OCI-LY7 (cell line): ENCODE data around the gene CDH16. TPM values are rescaled to one million over a fixed set of nuclear protein-coding genes. Genes with fewer than 3 reads are reported as not detected.

Experiments used
- BruUV-seq: library from RNA; stranded (reverse); fragments of 400-500 nt; replicated peaks from 2 replicates; lab custom pipeline; 2021; lab: Mats Ljungman, UMichigan
- CTCF ChIA-PET: fragments of 300-600 bp; sonication (Branson Sonifier 250); formaldehyde crosslinking; loops from one replicate; lab custom pipeline; 2022; ENCODE audit warnings: antibody characterized with exemption; ENCODE audit not compliant: unreplicated experiment; lab: Charles Lee
- POLR2A ChIA-PET: fragments of 300-600 bp; sonication (Branson Sonifier 250); formaldehyde crosslinking; loops from one replicate; lab custom pipeline; 2022; ENCODE audit warnings: antibody characterized with exemption; lab: Charles Lee
- DNase-seq: peaks from one replicate; pipeline ENCODE4 v3.0.0-alpha.2; 2015; ENCODE audit warnings: low spot score
- H2AFZ ChIP-seq: fragments of 200-600 bp; sonication (generic), shearing (Covaris generic); 2 replicates; pipeline ENCODE4 v1.6.1; 2014; ENCODE audit warnings: mild to moderate bottlenecking, antibody characterized with exemption, low read length, moderate library complexity
- H3K27ac ChIP-seq: fragments of 200-600 bp; sonication (generic); 2 replicates; pipeline ENCODE4 v1.5.1; 2014; ENCODE audit warnings: mixed run types, low read depth, mild to moderate bottlenecking, moderate library complexity, low read length, inconsistent platforms; ENCODE audit not compliant: poor library complexity, severe bottlenecking
- H3K36me3 ChIP-seq: fragments of 200-600 bp; sonication (generic); 2 replicates; pipeline ENCODE4 v1.6.1; 2014; ENCODE audit warnings: mild to moderate bottlenecking, antibody characterized with exemption, low read length, moderate library complexity, mixed read lengths; ENCODE audit not compliant: insufficient read depth
- H3K4me1 ChIP-seq: fragments of 200-600 bp; sonication (generic); 2 replicates; pipeline ENCODE4 v1.5.1; 2014; ENCODE audit warnings: mild to moderate bottlenecking, low read length; ENCODE audit not compliant: insufficient read depth, poor library complexity, severe bottlenecking
- H3K4me2 ChIP-seq: fragments of 200-600 bp; sonication (generic); 2 replicates; pipeline ENCODE4 v1.6.1; 2014; ENCODE audit warnings: mild to moderate bottlenecking, low read length
- H3K4me3 ChIP-seq: fragments of 200-600 bp; sonication (generic); 2 replicates; pipeline ENCODE4 v1.5.1; 2014; ENCODE audit warnings: mild to moderate bottlenecking, low read depth, low read length; ENCODE audit not compliant: poor library complexity, severe bottlenecking
- H3K79me2 ChIP-seq: fragments of 200-600 bp; sonication (generic); 2 replicates; pipeline ENCODE4 v1.6.1; 2016; ENCODE audit warnings: low read depth, mild to moderate bottlenecking, low read length, moderate library complexity, mixed read lengths; ENCODE audit not compliant: insufficient read depth
- H3K9me2 ChIP-seq: fragments of 200-600 bp; sonication (generic); 2 replicates; pipeline ENCODE4 v1.6.1; 2016; ENCODE audit warnings: mild to moderate bottlenecking, low read length, mixed read lengths; ENCODE audit not compliant: insufficient read depth
- H3K9me3 ChIP-seq: fragments of 200-600 bp; sonication (generic); 2 replicates; pipeline ENCODE4 v1.6.1; 2014; ENCODE audit warnings: mild to moderate bottlenecking, mixed run types, low read length, mixed read lengths
- H4K20me1 ChIP-seq: fragments of 200-600 bp; sonication (generic); 2 replicates; pipeline ENCODE4 v1.6.1; 2014; ENCODE audit warnings: mild to moderate bottlenecking, antibody characterized with exemption, low read length, moderate library complexity, mixed read lengths; ENCODE audit not compliant: insufficient read depth
- EZH2phosphoT487 ChIP-seq: fragments of 200-600 bp; sonication (generic); IDR thresholded peaks from 2 replicates; pipeline ENCODE4 v1.6.1; 2018; ENCODE audit warnings: low read depth, borderline replicate concordance, mild to moderate bottlenecking, mixed run types, antibody characterized with exemption, low read length, moderate library complexity, mixed read lengths
- intact Hi-C: fragments of 100-400 bp; cut with micrococcal nuclease; formaldehyde crosslinking; loops from one replicate; pipeline ENCODE4 v1.10.0; 2022; ENCODE audit not compliant: unreplicated experiment
- total RNA-seq, 2 experiments: library from RNA; depleted of rRNA in 1 of 2; stranded (reverse); fragments of >200 nt in 1 of 2; shearing (Covaris generic) in 1 of 2; gene quantifications; 2 replicates each; pipeline ENCODE4 v1.2.3, GENCODE V29; 2014 to 2022
- TF ChIP-seq, protein P1 (sequence below): fragments of 200-600 bp; sonication (generic); conservative IDR thresholded peaks from 2 replicates; pipeline ENCODE4 v1.5.1; 2014; ENCODE audit warnings: mild to moderate bottlenecking, antibody characterized with exemption, low read length, moderate library complexity, mixed read lengths

CDH16 gene
- total RNA-seq, 2 experiments from 2014 or later = not detected

DNA sequence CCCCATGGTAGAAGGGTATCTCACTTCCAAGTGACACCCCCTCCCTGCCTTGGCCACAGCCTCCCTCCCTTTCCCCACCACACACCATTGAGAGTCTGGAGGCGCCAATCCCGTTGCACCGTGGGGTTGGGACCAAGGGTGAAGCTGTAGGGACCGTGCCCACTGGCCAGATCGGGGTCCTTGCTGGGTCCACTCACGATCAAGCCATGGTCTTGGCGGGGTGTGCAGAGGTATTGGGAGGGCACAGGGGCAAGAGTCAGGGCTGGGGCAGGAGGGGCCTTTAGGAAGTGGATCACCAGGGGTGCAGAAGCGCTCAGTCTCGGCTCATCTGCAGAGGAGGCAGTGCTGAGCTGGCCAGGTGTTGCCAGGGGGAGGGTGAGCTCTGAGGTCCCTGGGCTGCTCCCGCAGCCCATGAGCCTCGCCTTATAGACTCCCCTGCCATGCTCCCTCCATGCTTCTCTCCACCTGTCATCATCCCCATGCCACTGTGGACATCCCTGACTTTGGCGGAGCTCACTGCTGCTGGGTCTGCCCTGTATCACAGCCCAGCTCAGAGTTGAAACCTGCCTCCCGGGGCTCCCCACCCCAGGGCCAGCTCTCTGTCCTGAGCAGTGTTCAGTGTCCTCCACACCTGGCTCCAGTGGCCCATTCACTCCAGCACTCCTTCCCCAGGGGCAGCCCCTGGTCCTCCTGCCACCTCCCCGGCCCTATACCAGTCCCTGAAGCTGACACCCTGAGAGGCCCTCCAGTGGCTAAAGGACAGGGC, 8.3 kb downstream of the CDH16 start:
- no peak overlapping the region for H3K27ac ChIP-seq
- no peaks in the 10 kb centered on the region for H4K20me1 ChIP-seq
- H2AFZ ChIP-seq = no peak overlapping the region
- intact Hi-C loops = no loop called here
- no peaks in the 10 kb centered on the region for H3K4me1 ChIP-seq
- ChIA-PET CTCF (interaction anchor here (0.5 kb wide), 1 partner anchor 302 kb away, joined by 3 read pairs; no protein-coding TSS in a partner anchor), POLR2A (interaction anchor here (0.8 kb wide), 1 partner anchor 12 kb away, joined by 3 read pairs; no protein-coding TSS in a partner anchor)
- H3K9me2 ChIP-seq = no peaks in the 10 kb centered on the region
- DNase-seq = no peak
- H3K36me3 ChIP-seq = no peaks in the 10 kb centered on the region
- no peaks in the 10 kb centered on the region for H3K9me3 ChIP-seq
- TF ChIP-seq EZH2phosphoT487 = no peak
- TF ChIP-seq, protein P1, sequence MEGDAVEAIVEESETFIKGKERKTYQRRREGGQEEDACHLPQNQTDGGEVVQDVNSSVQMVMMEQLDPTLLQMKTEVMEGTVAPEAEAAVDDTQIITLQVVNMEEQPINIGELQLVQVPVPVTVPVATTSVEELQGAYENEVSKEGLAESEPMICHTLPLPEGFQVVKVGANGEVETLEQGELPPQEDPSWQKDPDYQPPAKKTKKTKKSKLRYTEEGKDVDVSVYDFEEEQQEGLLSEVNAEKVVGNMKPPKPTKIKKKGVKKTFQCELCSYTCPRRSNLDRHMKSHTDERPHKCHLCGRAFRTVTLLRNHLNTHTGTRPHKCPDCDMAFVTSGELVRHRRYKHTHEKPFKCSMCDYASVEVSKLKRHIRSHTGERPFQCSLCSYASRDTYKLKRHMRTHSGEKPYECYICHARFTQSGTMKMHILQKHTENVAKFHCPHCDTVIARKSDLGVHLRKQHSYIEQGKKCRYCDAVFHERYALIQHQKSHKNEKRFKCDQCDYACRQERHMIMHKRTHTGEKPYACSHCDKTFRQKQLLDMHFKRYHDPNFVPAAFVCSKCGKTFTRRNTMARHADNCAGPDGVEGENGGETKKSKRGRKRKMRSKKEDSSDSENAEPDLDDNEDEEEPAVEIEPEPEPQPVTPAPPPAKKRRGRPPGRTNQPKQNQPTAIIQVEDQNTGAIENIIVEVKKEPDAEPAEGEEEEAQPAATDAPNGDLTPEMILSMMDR = no peak
- H3K4me3 ChIP-seq = no peak overlapping the region
- no TSS peak for BruUV-seq
- no peak overlapping the region for H3K4me2 ChIP-seq
- no peaks in the 10 kb centered on the region for H3K79me2 ChIP-seq

DNA sequence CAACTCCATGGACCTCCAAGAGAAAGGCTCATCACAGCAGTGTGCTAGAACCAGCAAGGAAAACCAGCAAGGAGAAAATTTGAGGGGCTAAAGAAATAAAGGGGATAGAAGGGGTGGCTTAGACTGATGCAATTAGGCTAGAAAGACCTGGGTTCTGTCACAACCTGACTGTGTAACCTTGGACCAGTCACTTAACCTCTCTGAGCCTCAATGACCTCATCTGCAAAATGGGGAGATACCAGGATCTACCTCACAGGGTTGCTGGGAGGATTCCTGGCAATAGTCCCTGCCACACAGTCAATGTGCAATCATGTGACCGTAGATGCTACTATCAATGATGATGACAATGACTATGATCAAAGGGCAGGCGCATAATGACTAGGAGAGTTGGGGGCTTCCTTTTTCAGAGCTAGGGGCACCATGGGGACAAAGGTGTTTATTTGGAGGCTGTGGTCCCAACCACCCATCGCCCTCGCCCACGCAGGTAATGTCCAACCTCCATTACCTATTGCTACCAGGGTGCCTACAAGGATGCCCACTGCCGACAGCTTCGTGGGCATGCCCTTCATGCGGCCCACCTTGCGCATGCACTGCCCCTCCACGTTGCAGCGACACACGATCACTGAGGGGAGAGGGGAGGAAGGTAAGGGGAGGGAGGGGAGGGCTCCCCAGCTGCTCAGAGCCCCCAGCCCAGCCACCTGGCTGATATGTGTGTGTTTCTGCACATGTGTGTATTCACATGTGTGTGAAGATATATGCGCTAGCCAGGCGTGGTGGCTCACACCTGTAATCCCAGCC, 9.7 kb downstream of the CDH16 start:
- DNase-seq = no peak
- H3K4me1 ChIP-seq = no peaks in the 10 kb centered on the region
- ChIA-PET POLR2A (interaction anchor here (0.7 to 0.8 kb wide), 2 partner anchors 11 to 350 kb away, joined by 3 read pairs; no protein-coding TSS in a partner anchor), CTCF (no interaction called here)
- no peak for TF ChIP-seq EZH2phosphoT487
- TF ChIP-seq, protein P1 = no peak
- H3K4me3 ChIP-seq = no peak overlapping the region
- H3K27ac ChIP-seq = no peak overlapping the region
- BruUV-seq = no TSS peak
- H3K9me2 ChIP-seq = no peaks in the 10 kb centered on the region
- intact Hi-C loops = no loop called here
- H3K4me2 ChIP-seq = no peak overlapping the region
- no peak overlapping the region for H2AFZ ChIP-seq
- H3K79me2 ChIP-seq = no peaks in the 10 kb centered on the region
- H3K9me3 ChIP-seq = no peaks in the 10 kb centered on the region
- H4K20me1 ChIP-seq = no peaks in the 10 kb centered on the region
- H3K36me3 ChIP-seq = no peaks in the 10 kb centered on the region

DNA sequence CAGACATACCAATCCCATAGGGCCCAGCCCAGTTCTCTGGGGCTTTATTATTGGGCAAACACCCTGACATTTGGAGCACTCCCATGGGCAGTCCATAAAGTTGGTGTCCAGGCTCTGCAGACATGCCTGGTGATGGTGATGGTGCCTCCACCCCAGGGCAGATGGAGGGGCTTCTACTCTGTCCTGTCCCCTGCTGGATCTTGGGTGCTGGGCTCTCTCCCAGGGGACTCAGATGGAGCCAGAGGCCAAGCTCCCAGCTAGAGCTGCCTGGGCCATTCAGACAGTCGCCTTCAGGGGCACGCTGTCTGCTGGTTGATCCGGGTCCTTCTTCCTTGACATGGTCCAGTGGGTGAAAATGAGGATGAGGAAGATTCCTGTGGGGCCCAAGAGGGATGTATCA, 10.6 kb downstream of the CDH16 start:
- Histone ChIP-seq H3K4me3 (no peak overlapping the region), H3K4me2 (no peak overlapping the region), H3K79me2 (no peaks in the 10 kb centered on the region), H3K4me1 (no peaks in the 10 kb centered on the region), H4K20me1 (no peaks in the 10 kb centered on the region), H3K9me2 (no peaks in the 10 kb centered on the region), H3K27ac (no peak overlapping the region), H2AFZ (no peak overlapping the region), H3K36me3 (no peaks in the 10 kb centered on the region), H3K9me3 (no peaks in the 10 kb centered on the region)
- TF ChIP-seq EZH2phosphoT487 = no peak
- TF ChIP-seq, protein P1 = no peak
- CTCF ChIA-PET = no interaction called here
- POLR2A ChIA-PET = no interaction called here
- DNase-seq = no peak
- no TSS peak for BruUV-seq
- intact Hi-C loops = no loop called here
